GM21723 (cell line): ENCODE data around the gene PRMT2.

Experiments
- ATAC-seq: cut with Tn5 transposase; IDR thresholded peaks from one replicate; pipeline ENCODE4 v1.9.1; 2021; ENCODE audit warnings: mild to moderate bottlenecking, moderate library complexity; ENCODE audit not compliant: unreplicated experiment

PRMT2 gene

GRCh38 chr21:46639489-46640386 is 4.3 kb downstream of the PRMT2 start:
- ATAC-seq = no peak

- no peak for ATAC-seq
Observed at GRCh38 chr21:46641656-46642055, 6.2 kb downstream of the PRMT2 start.

DNA sequence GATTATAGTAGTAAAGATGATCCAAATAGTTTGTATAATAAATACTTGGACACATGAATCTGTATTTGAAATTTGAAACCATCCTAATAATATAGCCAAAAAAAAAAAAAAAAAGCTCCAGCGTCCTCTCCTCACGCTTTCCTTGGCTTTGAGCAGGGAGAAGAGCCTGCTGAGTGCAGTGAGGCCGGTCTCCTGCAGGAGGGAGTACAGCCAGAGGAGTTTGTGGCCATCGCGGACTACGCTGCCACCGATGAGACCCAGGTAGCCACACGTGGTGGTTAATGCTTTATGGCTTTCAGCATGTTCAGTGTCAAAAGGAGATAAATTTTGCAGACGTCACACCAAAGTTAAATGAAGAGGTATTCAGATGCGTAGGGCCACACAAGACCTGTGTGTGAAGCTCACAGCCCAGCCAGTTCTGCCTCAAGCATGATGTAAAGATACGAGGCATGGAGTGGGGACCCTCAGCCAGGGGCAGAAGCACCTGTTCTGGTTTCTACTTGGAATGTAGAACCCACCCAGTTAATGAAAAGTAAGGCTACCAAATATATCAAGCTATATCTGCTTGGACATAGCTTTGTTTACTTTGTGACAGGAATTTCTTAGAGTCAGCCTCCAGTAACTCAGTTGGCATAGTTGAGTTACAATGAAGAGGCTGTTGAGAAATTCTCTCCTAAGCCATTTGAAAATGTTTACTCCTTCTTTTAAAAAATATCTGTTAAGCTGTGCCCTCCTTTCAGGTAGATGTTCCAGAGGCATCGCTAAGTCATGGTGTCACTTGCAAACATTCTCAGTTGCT is 8.1 kb downstream of the PRMT2 start:
- no peak for ATAC-seq

- ATAC-seq = no peak
Observed at GRCh38 chr21:46645840-46646239, 10.4 kb downstream of the PRMT2 start.

- no peak for ATAC-seq
Observed at GRCh38 chr21:46646541-46647154, 11.2 kb downstream of the PRMT2 start.

DNA sequence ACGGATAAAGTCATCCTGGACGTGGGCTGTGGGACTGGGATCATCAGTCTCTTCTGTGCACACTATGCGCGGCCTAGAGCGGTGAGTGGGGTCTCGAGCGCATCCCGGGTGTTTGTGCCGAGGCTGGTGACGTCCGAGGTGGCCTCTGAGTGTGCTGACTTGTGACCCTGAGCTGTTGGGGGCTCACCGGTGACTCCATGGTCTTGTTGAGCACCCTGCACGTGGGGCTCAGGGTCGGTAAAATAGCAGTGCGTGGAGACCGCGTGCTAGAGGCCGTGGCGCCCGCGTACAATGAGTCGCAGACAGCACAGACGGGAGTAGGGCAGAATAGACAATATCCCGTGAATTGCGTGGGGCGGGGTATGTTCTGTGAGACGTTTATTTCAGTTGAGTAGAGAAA is 13.1 kb downstream of the PRMT2 start:
- no peak for ATAC-seq

DNA sequence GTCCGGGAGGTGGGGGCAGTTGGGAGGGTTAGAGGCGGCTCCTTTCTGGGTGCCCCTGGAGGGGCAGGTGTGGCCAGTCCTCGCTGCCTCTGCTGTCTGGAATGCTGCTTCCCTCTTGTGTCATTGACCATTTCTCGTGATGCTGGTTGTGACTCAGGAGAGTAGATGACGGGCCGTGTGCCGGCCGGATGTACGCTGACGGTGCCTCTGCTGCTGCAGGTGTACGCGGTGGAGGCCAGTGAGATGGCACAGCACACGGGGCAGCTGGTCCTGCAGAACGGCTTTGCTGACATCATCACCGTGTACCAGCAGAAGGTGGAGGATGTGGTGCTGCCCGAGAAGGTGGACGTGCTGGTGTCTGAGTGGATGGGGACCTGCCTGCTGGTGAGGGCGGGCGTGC is 13.9 kb downstream of the PRMT2 start:
- no peak for ATAC-seq

GRCh38 chr21:46650476-46651098 is 15.1 kb downstream of the PRMT2 start:
- ATAC-seq = no peak

GRCh38 chr21:46651121-46651520 is 15.6 kb downstream of the PRMT2 start:
- no peak for ATAC-seq

DNA sequence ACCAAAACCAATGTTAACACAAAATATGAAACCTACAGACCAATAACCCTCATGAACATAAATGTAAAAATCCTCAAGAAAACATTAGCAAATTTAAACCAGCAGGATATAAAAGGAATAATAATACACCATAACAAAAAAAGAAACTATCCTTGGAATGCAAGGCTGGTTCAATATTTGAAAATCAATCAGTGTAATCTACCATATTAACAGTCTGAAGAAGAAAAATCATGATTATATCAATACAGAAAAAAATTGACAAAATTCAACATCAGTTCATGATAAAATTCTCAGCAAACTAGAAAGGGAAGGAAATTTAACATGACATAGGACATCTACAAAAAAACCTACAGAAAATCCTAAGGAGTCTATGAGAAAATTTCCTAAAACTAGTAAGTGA is 19.8 kb downstream of the PRMT2 start:
- ATAC-seq = no peak

DNA sequence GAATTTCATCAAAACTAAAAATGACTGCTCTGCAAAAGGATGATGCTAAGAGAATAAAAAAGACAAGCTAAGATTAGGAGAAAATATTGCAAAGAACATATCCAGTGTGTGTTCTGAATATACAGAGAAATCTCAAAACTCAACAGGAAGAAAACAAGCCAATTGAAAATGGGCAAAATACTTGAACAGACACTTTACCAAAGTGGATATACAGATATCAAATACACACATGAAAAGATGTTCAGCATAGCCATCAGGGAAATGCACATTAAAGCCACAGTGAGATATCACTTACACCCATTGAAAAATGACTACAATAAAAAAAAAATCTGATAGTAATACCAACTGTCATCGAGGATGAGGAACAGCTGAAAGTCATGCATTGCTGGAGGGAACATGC is 21.3 kb downstream of the PRMT2 start:
- ATAC-seq = no peak

DNA sequence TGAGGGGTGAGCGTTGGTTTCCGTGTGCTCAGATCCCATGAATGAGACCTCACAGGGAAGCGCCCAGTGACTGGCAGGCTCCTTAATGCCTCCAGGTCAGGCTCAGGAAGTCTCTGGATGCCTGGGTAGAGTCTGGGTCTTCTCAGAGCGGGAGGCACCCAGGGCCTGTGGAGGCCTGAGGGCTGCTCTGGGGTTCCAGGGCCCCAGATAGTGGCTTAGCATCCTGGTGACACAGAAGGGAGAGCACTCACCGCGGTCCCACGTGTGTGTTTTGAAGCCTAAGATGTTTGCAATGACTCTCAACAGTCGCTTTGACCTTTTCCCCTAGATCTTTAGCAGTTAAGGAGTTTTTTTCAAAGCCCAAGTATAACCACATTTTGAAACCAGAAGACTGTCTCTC is 25.0 kb downstream of the PRMT2 start:
- ATAC-seq = no peak

- no peak for ATAC-seq
Observed at GRCh38 chr21:46661211-46661625, 25.7 kb downstream of the PRMT2 start.

DNA sequence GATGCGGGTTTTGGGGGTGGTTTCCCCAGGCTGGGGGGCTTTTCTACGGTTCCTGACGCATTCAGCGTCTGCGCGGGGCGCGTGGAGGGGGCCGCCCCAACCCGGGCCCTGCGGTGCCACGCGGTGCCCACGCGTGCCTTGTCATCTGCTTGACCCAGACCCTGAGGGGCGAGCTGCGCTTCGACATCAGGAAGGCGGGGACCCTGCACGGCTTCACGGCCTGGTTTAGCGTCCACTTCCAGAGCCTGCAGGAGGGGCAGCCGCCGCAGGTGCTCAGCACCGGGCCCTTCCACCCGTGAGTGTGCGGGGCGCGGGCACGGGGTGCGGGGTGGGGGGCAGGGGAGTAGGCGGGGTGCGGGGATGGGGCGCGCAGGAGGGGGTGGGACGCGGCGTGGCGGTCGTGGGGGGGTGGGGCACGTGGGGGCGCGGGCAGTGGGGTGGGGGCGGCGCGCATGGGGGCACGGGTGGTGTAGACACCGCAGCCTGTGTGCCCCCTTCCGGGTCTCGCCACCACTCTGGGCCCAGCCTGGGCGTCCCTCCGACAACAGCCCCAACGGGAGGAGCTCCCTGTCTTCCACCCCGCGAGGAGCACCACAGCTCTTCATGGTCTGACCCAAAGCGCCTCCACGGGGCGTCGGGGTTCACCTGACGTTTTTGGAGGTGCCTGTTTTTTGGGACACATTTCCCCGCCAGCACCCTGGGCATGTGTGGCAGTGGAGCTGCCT is 26.3 kb downstream of the PRMT2 start:
- no peak for ATAC-seq

DNA sequence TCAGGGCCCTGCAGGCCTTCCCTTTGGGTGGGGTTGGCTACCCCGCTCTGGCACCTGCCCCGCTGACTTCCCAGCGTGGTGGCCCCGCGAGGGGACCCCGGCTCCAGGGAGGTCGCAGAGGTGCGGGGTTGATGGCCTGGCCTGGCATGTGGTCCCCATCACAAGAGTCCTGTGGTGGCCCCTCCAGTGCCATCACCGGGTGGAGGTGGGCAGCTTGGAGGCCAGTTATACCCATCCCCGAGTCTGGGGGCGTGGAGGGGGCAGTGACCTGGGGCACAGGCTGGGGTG is 26.8 kb downstream of the PRMT2 start:
- no peak for ATAC-seq

GRCh38 chr21:46662765-46663500 is 27.5 kb downstream of the PRMT2 start:
- ATAC-seq = no peak

DNA sequence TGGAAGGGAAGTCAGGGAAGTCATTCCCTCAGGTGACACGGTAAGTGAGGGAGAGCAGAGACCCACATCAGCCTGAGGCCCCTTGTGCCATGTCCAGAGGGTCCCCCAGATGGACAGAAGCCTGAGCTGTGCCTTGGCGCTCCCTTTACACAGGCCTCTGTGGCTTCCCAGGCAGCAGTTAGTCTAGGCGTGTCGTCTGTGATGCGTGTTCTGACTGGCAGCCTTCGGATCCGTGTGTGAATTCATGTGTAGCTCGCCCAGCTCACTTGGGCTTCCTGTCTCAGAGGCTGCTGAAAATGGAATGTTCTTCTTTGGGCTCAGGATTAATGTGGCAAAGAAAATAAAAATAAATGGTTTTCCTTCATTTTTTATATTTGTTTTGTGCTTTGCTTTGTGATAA is 28.3 kb downstream of the PRMT2 start:
- ATAC-seq = no peak

DNA sequence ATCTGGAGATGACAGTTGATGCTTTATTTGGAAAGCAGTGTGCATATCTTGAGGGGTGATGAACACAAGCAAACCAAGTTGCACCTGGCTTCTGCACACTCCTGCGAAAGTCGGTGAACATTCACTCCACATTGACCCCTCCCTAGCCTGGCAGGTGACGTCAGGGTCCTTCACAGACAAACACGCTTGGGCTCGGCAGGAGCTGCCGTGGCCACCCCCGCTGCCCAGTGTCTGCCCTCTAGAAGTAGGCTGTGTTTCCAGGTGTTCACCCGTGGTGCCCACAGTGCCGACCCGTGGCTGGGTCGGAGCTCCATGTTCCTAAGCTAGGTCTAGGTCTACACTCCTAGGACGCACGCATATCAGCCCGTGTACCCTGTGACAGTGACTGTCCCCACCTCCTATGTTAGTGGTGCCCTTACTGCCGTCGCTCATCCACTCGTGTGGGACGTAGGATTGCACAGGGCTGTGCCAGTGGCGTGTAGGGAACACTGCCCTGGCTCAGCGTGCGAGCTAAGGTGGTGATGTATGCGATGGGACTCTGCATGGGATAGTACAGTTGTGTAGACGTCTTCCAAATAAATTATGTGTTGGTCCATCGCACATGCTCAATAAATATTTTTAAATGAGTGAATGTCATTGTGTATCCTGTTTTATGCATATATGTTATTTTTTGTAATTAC is 29.0 kb downstream of the PRMT2 start:
- no peak for ATAC-seq

DNA sequence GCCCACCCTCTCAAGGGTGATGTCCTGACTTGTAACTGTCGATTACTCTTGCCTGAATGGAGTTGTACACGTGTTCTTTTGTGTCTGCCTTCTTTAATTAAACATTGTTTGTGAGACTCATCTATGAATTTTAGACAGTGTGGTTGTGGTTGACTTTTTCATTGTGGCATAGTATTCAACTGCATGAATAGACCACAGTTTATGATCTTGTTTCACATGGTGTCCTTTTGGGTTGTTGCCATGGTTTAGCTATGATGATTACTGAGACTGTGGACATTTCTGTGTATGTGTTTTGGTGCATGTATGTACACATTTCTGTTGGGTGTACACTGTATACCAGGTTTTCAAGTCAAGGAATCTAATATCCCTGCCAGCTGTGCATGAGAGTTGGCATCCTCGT is 30.1 kb downstream of the PRMT2 start:
- ATAC-seq = no peak
